OCI-LY3 (cell line): ENCODE data around the gene DYNLT2B.

Experiments
- H2AFZ ChIP-seq: fragments of 200-600, 300-600 bp; shearing (Covaris generic); 2 replicates; pipeline ENCODE4 v1.6.0; 2014; ENCODE audit warnings: antibody characterized with exemption, low read depth, low read length
- H3K27ac ChIP-seq: fragments of 200-600, 300-600 bp; sonication (generic); 2 replicates; pipeline ENCODE4 v1.5.1; 2014; ENCODE audit warnings: mild to moderate bottlenecking, low read length, moderate library complexity, mixed read lengths
- H3K27me3 ChIP-seq: fragments of 200-600, 300-600 bp; sonication (generic); 2 replicates; pipeline ENCODE4 v1.6.1; 2014; ENCODE audit warnings: low read depth, low read length, mixed read lengths
- H3K36me3 ChIP-seq: fragments of 200-600, 300-600 bp; sonication (generic); replicated peaks from 2 replicates; pipeline ENCODE3; 2014; ENCODE audit warnings: low read depth, low read length, mixed read lengths
- H3K4me1 ChIP-seq: fragments of 300-600, 200-600 bp; sonication (generic); 2 replicates; pipeline ENCODE4 v1.6.1; 2014; ENCODE audit warnings: low read length, mixed read lengths
- H3K4me2 ChIP-seq: fragments of 200-600, 300-600 bp; sonication (generic); 2 replicates; pipeline ENCODE4 v1.6.1; 2014; ENCODE audit warnings: low read length, mixed read lengths
- H3K4me3 ChIP-seq: fragments of 300-600, 200-600 bp; sonication (generic); 2 replicates; pipeline ENCODE4 v1.5.1; 2014; ENCODE audit warnings: antibody characterized with exemption, mild to moderate bottlenecking, low read length, moderate library complexity
- H3K79me2 ChIP-seq: fragments of 300-600, 200-600 bp; shearing (Covaris generic); 2 replicates; pipeline ENCODE4 v1.6.1; 2014; ENCODE audit warnings: mild to moderate bottlenecking, low read length, mixed read lengths
- H3K9ac ChIP-seq: fragments of 300-600, 200-600 bp; shearing (Covaris generic); 2 replicates; pipeline ENCODE4 v1.6.0; 2014; ENCODE audit warnings: mild to moderate bottlenecking, low read length, moderate library complexity
- H3K9me3 ChIP-seq: fragments of 200-600, 300-600 bp; shearing (Covaris generic); 2 replicates; pipeline ENCODE4 v1.6.1; 2014; ENCODE audit warnings: low read length, mixed read lengths; ENCODE audit not compliant: insufficient read depth
- H4K20me1 ChIP-seq: fragments of 200-600, 300-600 bp; sonication (generic); 2 replicates; pipeline ENCODE4 v1.6.1; 2016; ENCODE audit warnings: low read length, mixed read lengths; ENCODE audit not compliant: insufficient read depth
- CTCF ChIP-seq: fragments of 200-600, 300-600 bp; sonication (generic); IDR thresholded peaks from 2 replicates; pipeline ENCODE4 v1.5.1; 2014; ENCODE audit warnings: antibody characterized with exemption, low read length, low read depth
- EZH2phosphoT487 ChIP-seq: fragments of 200-600 bp; shearing (Covaris generic); IDR thresholded peaks from 2 replicates; pipeline ENCODE4 v1.6.1; 2018; ENCODE audit warnings: antibody characterized with exemption, mixed run types, low read depth

DYNLT2B gene

GRCh38 chr3:196268284-196269163 is 49.5 kb downstream of the DYNLT2B start:
- Histone ChIP-seq H3K9me3 (0 out of 2 replicates have a peak, but pooled peaks cover 3% of the 10 kb centered on the region), H3K4me1 (peaks cover 7% of the 10 kb centered on the region), H3K27ac (no peak overlapping the region), H3K27me3 (no peaks in the 10 kb centered on the region), H2AFZ (no peak overlapping the region), H4K20me1 (no peaks in the 10 kb centered on the region), H3K9ac (no peak overlapping the region), H3K36me3 (peaks cover 13% of the 10 kb centered on the region), H3K79me2 (peaks cover 5% of the 10 kb centered on the region), H3K4me2 (no peak overlapping the region), H3K4me3 (no peak overlapping the region)
- no peak for TF ChIP-seq CTCF
- no peak for TF ChIP-seq EZH2phosphoT487

GRCh38 chr3:196263819-196264218 is 54.2 kb downstream of the DYNLT2B start:
- no peak overlapping the region for H3K27ac ChIP-seq
- H3K4me2 ChIP-seq: no peak overlapping the region
- TF ChIP-seq CTCF: no peak
- no peak for TF ChIP-seq EZH2phosphoT487
- no peak overlapping the region for H2AFZ ChIP-seq
- peaks cover under 1% of the 10 kb centered on the region for H3K4me1 ChIP-seq
- H3K9ac ChIP-seq: no peak overlapping the region
- no peaks in the 10 kb centered on the region for H3K9me3 ChIP-seq
- H4K20me1 ChIP-seq: no peaks in the 10 kb centered on the region; the same call in 1 of the 2 replicates
- H3K4me3 ChIP-seq: no peak overlapping the region
- H3K27me3 ChIP-seq: no peaks in the 10 kb centered on the region
- H3K79me2 ChIP-seq: no peaks in the 10 kb centered on the region
- H3K36me3 ChIP-seq: peaks cover 3% of the 10 kb centered on the region

- Histone ChIP-seq H3K79me2 (no peaks in the 10 kb centered on the region), H3K36me3 (peaks cover 7% of the 10 kb centered on the region), H3K4me1 (no peaks in the 10 kb centered on the region)
These were observed 57.3 kb downstream of the DYNLT2B start for GRCh38 chr3:196260784-196261183.

More at GRCh38 chr3:196260784-196261183, 57.3 kb downstream of the DYNLT2B start:
- no peaks in the 10 kb centered on the region; the same call in 1 of the 2 replicates for H4K20me1 ChIP-seq
- no peaks in the 10 kb centered on the region for H3K9me3 ChIP-seq
- H3K9ac ChIP-seq: no peak overlapping the region
- H3K4me2 ChIP-seq: no peak overlapping the region
- H3K27me3 ChIP-seq: no peaks in the 10 kb centered on the region
- H2AFZ ChIP-seq: no peak overlapping the region
- no peak overlapping the region for H3K27ac ChIP-seq
- H3K4me3 ChIP-seq: no peak overlapping the region
- TF ChIP-seq CTCF (no peak), EZH2phosphoT487 (no peak)
